Measurements from ENCODE around the gene OSBPL1A.

- TF ChIP-seq CTCF (IDR thresholded peaks at IDR 0.05; ENCODE audit: low read depth, low read length) = no peak
- TF ChIP-seq EZH2phosphoT487 (IDR thresholded peaks at IDR 0.05; ENCODE audit: low read depth) = no peak
Measured at GRCh38 chr18:24138789-24139616, 258.6 kb downstream of the OSBPL1A start, which contains the start of gene CABYR.

Data from OCI-LY3 (cell line).